Measurements from ENCODE around the gene STOML2.
"Not testable (repeated sequence)": the region's sequence is repeated elsewhere in the genome, so short reads cannot be mapped to it uniquely, and the experiment has no call there.

STOML2 gene, protein sequence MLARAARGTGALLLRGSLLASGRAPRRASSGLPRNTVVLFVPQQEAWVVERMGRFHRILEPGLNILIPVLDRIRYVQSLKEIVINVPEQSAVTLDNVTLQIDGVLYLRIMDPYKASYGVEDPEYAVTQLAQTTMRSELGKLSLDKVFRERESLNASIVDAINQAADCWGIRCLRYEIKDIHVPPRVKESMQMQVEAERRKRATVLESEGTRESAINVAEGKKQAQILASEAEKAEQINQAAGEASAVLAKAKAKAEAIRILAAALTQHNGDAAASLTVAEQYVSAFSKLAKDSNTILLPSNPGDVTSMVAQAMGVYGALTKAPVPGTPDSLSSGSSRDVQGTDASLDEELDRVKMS

GRCh38 chr9:35102769-35103659, at the start of gene STOML2:
Gene STOML2 (minus strand): TSS chr9:35103131. CDS start chr9:35103094, 37 bp downstream.
- DNase-seq, result peak; percentile 98

GRCh38 chr9:35147941-35148563, 45.1 kb upstream of the STOML2 start:
- DNase-seq, result not testable (repeated sequence)

DNA sequence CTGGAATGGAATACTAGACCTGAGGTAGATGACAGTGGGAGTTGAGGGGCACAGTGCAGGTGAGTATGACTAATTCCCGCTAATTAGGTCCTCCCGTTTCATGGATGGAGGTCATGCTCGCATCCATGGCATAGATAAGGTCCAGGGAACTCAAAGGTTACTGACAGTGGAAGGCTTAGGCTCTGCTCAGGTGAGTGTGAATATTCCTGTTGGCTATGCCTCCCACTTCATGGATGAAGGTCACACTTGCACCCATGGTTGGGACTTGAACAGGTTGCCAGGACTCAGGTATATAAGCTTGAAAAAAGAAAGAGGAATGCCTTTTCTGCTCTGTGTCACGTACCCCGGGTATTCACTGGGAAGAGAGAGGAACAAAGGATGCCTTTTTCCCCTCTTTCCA, 39.1 kb upstream of the STOML2 start:
- no peak for DNase-seq

- no peak for DNase-seq
Measured at GRCh38 chr9:35140093-35140492, 37.2 kb upstream of the STOML2 start.

GRCh38 chr9:35136866-35137265, 33.9 kb upstream of the STOML2 start:
- no peak for DNase-seq

DNA sequence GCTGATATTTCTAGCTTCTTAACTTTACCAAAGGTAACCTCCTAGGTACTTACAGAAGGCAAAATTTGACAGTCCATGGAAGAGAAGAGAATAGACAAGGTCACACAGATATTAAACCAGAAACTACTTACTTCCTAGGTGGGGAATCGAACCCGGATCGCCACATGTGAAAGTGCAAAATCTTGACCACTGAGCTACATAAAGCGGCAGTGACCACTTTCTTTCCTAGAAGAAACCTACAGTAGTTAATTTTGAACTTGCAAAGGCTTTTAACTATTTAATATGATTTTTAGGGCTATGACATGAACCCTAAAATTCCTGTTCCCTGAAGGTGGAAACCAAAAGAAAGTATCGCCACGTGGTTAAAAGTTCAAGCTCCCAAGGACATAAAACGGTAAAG, 33.1 kb upstream of the STOML2 start:
- DNase-seq, result no peak

GRCh38 chr9:35134920-35135319, 32.0 kb upstream of the STOML2 start:
- DNase-seq, result no peak

GRCh38 chr9:35116898-35117551, 14.1 kb upstream of the STOML2 start:
- peak; percentile 97 for DNase-seq

DNA sequence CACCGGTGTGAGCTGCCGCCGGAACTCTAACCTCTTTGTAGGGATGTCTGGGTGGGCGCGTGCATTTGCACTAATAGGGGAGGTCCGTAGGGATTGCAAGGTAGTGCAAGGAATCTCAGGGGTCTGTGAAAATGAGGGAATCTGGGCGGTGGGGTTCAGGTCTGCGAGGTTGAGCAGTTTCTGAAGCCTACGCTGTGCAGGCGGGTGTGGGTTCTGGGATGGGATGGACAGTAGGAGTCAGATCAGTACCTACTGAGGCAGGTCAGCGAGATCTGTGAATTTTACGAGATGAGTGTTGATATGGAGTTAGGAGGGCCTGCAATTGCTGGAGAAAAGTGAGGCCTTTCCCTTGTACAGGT, 13.6 kb upstream of the STOML2 start:
- DNase-seq, result no peak

DNA sequence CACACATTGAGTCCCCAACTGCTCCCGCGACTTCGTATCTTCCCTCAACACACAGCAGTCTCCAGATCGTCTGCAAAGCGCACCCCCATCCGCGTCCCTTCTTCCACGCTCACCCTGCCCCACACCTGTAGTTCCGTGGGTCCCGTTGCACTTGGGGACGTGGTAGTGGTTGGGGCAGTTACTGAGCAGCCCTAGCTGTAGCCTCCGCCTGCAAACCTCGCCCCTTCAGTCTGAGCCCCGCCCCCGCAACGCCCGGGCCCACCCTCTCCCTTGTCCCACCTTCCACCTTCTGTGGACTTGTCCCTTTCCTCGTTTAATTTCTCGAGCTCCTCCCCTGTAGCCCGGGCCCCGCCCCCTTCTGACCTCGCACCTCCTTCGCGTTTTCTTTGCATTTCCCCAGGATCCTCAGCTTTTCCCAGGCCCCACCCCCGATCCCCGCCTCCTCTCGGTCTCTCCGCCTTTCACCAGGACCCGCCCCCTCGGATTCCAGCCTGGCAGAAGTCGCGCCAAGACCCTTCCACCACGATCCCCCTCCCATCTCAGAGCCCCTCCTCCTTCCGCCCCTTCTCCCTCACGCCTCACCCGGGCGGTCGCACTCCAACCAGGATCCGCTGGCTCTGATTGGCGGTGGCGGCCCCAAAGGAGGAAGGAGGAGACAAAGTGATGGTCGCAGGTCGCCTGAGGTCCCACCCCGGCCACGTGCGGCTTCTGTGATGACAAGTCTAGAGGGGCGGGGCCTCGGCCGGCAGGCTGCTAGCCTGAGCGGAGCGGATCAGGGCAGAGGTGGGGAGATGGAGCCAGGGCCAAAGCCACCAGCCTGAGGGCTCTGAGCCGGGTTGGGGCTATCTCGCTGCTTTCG, 13.0 kb upstream of the STOML2 start, which contains the start of gene ATOSB:
Gene ATOSB (minus strand): TSS at position 183 of the 859 bp plus-strand sequence. CDS start 7,588 bp downstream, outside the sequence.
- peak; percentile 98 for DNase-seq

DNA sequence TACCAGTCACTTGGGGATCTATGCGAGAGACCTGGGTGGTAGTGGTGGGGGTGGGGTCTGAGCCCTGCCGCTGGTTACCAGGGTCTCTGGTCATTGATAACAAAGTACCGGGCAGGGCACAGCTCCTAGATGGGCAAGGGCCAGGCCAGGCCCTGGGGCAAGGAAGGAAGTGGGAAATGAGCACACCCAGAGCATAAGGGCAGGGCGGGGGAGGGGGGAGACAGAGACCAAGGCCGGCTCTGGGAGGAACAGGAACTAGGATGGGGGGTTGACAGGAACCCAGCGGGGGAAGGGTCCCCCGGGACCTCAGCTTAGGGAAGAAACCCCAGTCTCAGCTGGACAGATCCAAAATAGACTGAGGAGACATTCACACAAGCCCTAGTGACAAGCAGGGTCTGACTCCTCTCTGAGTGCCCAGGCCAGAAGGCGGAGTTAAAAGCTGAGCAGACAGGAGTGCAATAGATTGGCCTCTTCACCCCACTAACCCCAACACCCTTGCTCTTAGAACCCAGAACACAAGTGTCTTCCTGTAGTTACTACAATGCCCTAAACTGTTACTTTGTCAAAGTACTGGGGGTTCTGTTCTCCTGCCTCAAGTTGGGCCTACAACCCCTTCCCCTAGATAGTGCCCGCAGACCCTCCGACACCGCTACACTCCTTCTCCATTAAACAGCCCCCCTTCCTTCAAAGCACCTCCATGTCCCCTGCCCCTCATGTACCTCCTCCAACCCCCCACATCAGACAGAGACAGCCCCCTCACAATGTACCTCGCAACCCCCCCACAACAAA, 12.1 kb upstream of the STOML2 start:
- peak; percentile 79 for DNase-seq

GRCh38 chr9:35114113-35114839, 11.3 kb upstream of the STOML2 start:
- peak; percentile 97 for DNase-seq

GRCh38 chr9:35112257-35113020, 9.5 kb upstream of the STOML2 start:
- DNase-seq, result no peak

DNA sequence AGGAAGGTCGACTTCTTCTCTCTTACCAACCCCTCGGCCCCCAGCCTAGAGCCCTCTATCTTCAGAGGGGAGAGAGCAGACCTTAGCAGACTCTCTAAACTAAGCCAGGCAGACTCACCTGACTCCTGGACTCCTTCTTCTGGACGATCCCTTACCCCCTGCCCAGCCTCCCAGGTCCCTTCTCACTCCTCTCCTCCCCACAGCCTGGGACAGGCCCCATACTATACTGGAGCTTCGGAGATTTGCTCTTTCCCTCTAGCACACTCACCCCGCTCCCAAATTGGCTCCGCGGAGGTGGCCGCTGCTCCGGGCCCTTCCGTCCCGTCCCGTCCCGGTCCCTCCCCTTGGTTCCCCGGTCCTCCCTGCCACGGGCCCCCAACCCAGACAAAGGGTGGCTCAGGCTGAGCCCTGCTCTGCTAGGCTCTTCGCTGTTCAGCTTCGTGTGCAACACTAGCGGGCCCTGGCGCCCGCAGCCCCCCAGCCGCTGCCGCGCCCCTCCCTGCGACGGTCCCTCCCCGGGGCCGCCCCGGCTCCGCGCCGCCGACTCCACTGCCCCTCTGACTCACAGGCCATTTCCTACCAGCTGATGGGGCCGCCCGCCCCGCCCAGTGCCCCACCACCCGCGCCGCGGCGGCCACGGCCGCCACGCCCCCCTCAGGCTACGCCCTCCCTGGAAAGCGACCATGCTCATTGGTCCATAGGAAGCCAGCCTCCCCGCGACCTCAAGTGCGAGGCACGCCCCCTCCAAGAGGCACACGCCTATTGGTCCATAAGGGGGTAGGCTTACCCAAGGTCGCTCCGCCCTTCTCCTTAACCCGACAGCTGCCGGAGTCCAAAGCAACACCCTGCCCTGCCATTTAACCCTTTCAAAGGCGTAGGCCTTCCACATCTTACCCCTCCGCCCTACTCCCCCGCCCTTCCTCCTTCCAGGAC, 8.3 kb upstream of the STOML2 start:
- DNase-seq, result peak; percentile 99

DNA sequence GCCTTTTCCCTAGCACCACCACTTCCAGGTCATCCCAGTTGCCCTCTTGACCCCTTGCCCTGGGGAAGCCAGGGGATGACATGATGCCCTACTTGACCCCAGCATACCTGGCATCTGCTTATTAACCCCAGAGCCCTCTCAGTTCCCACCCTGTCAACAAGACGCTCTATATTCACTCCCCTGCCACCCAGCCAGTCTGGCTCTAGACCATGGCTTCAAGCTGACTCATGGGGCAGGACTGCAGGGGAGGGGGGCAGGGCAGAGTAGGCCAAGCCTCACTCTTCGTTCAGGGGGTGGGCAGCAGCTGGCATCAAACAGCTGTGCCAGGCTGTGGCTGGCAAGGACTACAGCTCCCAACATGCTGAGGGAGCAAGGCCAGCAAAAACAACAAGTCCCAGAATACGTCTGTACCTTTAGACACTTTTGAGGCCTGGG, 7.4 kb upstream of the STOML2 start:
- peak; percentile 79 for DNase-seq

- peak; percentile 98 for DNase-seq
Measured at GRCh38 chr9:35108946-35109575, 6.1 kb upstream of the STOML2 start.

GRCh38 chr9:35108461-35108860, 5.5 kb upstream of the STOML2 start:
- DNase-seq, result no peak

All from hematopoietic multipotent progenitor cell treated with erythropoietin and hydrocortisone succinate and interleukin-3 and kit ligand, for 6 days (in vitro differentiated cells).